DOHH2 (cell line): ENCODE data around the gene POR.

Experiments used
- H3F3A ChIP-seq: fragments of 200-600 bp; sonication (generic), shearing (Covaris generic); 2 replicates; pipeline ENCODE4 v1.6.0; 2016; ENCODE audit warnings: antibody characterized with exemption, mild to moderate bottlenecking; ENCODE audit not compliant: control insufficient read depth, insufficient read depth
- H3K27ac ChIP-seq: fragments of 200-600 bp; sonication (generic); 2 replicates; pipeline ENCODE4 v1.5.1; 2014; ENCODE audit warnings: low read depth, mild to moderate bottlenecking, low read length, moderate library complexity
- H3K27me3 ChIP-seq: fragments of 200-600 bp; sonication (generic); 2 replicates; pipeline ENCODE4 v1.6.1; 2014; ENCODE audit warnings: mild to moderate bottlenecking, low read length, mixed read lengths; ENCODE audit not compliant: control insufficient read depth
- H3K36me3 ChIP-seq: fragments of 200-600 bp; sonication (generic); 2 replicates; pipeline ENCODE4 v1.6.1; 2014; ENCODE audit warnings: mild to moderate bottlenecking, low read length, moderate library complexity, mixed read lengths; ENCODE audit not compliant: control insufficient read depth
- H3K4me1 ChIP-seq: fragments of 200-600 bp; sonication (generic); 2 replicates; pipeline ENCODE4 v1.6.1; 2014; ENCODE audit warnings: mild to moderate bottlenecking, low read length, mixed read lengths; ENCODE audit not compliant: control insufficient read depth
- H3K4me2 ChIP-seq: fragments of 200-600 bp; sonication (generic); 2 replicates; pipeline ENCODE4 v1.6.0; 2014; ENCODE audit warnings: mild to moderate bottlenecking, low read length, moderate library complexity
- H3K4me3 ChIP-seq: fragments of 200-600 bp; sonication (generic); 2 replicates; pipeline ENCODE4 v1.5.1; 2014; ENCODE audit warnings: mild to moderate bottlenecking, low read length, mixed read lengths
- H3K79me2 ChIP-seq: fragments of 200-600 bp; sonication (generic); 2 replicates; pipeline ENCODE4 v1.6.1; 2014; ENCODE audit warnings: mild to moderate bottlenecking, low read length, mixed read lengths; ENCODE audit not compliant: control insufficient read depth
- H3K9me2 ChIP-seq: fragments of 200-600 bp; sonication (generic); replicated peaks from 2 replicates; pipeline ENCODE4 v1.6.1; 2014; ENCODE audit warnings: mild to moderate bottlenecking, low read length, mixed read lengths; ENCODE audit not compliant: control insufficient read depth
- H3K9me3 ChIP-seq: fragments of 200-600 bp; sonication (generic); 2 replicates; pipeline ENCODE4 v1.6.1; 2014; ENCODE audit warnings: antibody characterized with exemption, low read length, mixed read lengths; ENCODE audit not compliant: control insufficient read depth, insufficient read depth
- H4K20me1 ChIP-seq: fragments of 200-600 bp; sonication (generic); 2 replicates; pipeline ENCODE4 v1.6.0; 2014; ENCODE audit warnings: low read depth, mild to moderate bottlenecking, antibody characterized with exemption, low read length, moderate library complexity; ENCODE audit not compliant: control insufficient read depth, insufficient read depth
- CTCF ChIP-seq: fragments of 200-600 bp; sonication (generic); IDR thresholded peaks from one replicate; pipeline ENCODE4 v1.5.1; 2014; ENCODE audit warnings: antibody characterized with exemption, mild to moderate bottlenecking, low read depth, low read length; ENCODE audit not compliant: poor library complexity, severe bottlenecking
- EZH2phosphoT487 ChIP-seq: fragments of 200-600 bp; sonication (generic); IDR thresholded peaks from 2 replicates; pipeline ENCODE4 v1.6.1; 2017; ENCODE audit warnings: borderline replicate concordance, mild to moderate bottlenecking, antibody characterized with exemption, low read length, moderate library complexity, mixed read lengths

Gene POR

GRCh38 chr7:75867390-75867717, 47.6 kb upstream of the POR start:
- TF ChIP-seq EZH2phosphoT487 (no peak), CTCF (no peak)
- no peaks in the 10 kb centered on the region for H3K9me2 ChIP-seq
- no peaks in the 10 kb centered on the region for H3K4me1 ChIP-seq
- no peaks in the 10 kb centered on the region for H3K36me3 ChIP-seq
- H3K27me3 ChIP-seq, result peaks cover 3% of the 10 kb centered on the region
- no peaks in the 10 kb centered on the region for H3K9me3 ChIP-seq
- H3K4me2 ChIP-seq, result no peak overlapping the region
- H3K79me2 ChIP-seq, result no peaks in the 10 kb centered on the region
- H3K4me3 ChIP-seq, result no peak overlapping the region
- no peak overlapping the region for H3K27ac ChIP-seq
- no peaks in the 10 kb centered on the region for H4K20me1 ChIP-seq
- no peaks in the 10 kb centered on the region for H3F3A ChIP-seq

- TF ChIP-seq EZH2phosphoT487, result no peak
- no peak for TF ChIP-seq CTCF
- H3K27ac ChIP-seq, result no peak overlapping the region
Measured at GRCh38 chr7:75868153-75868552, 46.8 kb upstream of the POR start.

GRCh38 chr7:75869776-75870379, 45.1 kb upstream of the POR start:
- Histone ChIP-seq H3K4me1 (no peaks in the 10 kb centered on the region), H3K9me2 (no peaks in the 10 kb centered on the region), H3F3A (no peaks in the 10 kb centered on the region), H3K9me3 (no peaks in the 10 kb centered on the region), H3K36me3 (no peaks in the 10 kb centered on the region), H3K4me2 (no peak overlapping the region), H3K27me3 (peaks cover 3% of the 10 kb centered on the region), H3K27ac (no peak overlapping the region), H3K79me2 (no peaks in the 10 kb centered on the region), H4K20me1 (no peaks in the 10 kb centered on the region), H3K4me3 (no peak overlapping the region)
- TF ChIP-seq EZH2phosphoT487, result no peak
- no peak for TF ChIP-seq CTCF

More at GRCh38 chr7:75868153-75868552, 46.8 kb upstream of the POR start:
- H3K27me3 ChIP-seq, result peaks cover 3% of the 10 kb centered on the region
- H3K9me3 ChIP-seq, result no peaks in the 10 kb centered on the region
- H3K36me3 ChIP-seq, result no peaks in the 10 kb centered on the region
- H3K4me3 ChIP-seq, result no peak overlapping the region
- H3K79me2 ChIP-seq, result no peaks in the 10 kb centered on the region
- H3K4me2 ChIP-seq, result no peak overlapping the region
- H3K9me2 ChIP-seq, result no peaks in the 10 kb centered on the region
- H3F3A ChIP-seq, result no peaks in the 10 kb centered on the region
- no peaks in the 10 kb centered on the region for H3K4me1 ChIP-seq
- H4K20me1 ChIP-seq, result no peaks in the 10 kb centered on the region
